Urothelium cell line (cell line): ENCODE data around the gene CNTRL.
"Not testable (repeated sequence)": the region's sequence is repeated elsewhere in the genome, so short reads cannot be mapped to it uniquely, and the experiment has no call there.

Experiments used
- DNase-seq: peaks from one replicate; pipeline ENCODE4 v3.0.0; 2011; ENCODE audit warnings: low spot score, mixed read lengths
- FAIRE-seq: peaks from 2 replicates; lab custom pipeline; 2011; peaks lifted over from hg19 to GRCh38; lab: Jason Lieb, UNC

Gene CNTRL

DNA sequence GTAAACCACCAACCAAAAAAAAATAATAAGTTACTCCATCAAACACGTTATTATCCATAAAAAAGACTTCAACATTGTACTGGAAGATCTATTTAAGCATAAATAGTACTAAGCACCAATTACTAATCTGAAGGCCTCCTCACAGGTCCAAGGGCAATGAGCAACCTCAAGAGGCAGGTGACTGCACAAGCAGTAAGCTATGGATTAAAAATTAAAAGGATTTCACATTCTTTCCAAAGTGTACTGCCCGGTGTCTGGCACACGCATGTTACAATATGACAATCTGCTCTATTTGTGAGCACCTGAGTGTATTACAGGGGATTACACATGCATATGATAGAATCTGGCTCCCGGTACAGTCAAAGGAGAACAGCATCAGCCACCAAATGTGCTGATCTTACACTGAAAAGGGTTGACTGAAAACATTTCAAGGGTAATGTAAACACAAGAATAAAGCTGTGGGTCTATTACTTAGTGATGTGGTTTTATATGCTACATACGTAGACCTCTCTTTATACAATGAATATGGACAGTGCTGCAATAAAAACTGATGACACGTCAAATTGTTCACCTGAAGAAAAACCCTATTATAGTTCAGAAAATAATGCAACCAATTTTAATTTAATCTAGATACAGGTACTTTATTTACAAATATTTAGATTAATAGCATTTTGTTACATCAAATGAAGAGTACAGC lies 104.1 kb downstream of the CNTRL start:
- DNase-seq (no peak), FAIRE-seq (no peak)

- DNase-seq, result not testable (repeated sequence)
Measured at GRCh38 chr9:121179373-121179721, 104.6 kb downstream of the CNTRL start.

GRCh38 chr9:121179930-121180681 lies 105.4 kb downstream of the CNTRL start:
- FAIRE-seq (no peak), DNase-seq (no peak)

More at GRCh38 chr9:121179373-121179721, 104.6 kb downstream of the CNTRL start:
- not testable (repeated sequence) for FAIRE-seq

- FAIRE-seq (no peak), DNase-seq (no peak)
Measured at GRCh38 chr9:121182101-121182836, 107.5 kb downstream of the CNTRL start.

- FAIRE-seq (no peak), DNase-seq (no peak)
Measured at GRCh38 chr9:121182989-121183388, 108.2 kb downstream of the CNTRL start.

DNA sequence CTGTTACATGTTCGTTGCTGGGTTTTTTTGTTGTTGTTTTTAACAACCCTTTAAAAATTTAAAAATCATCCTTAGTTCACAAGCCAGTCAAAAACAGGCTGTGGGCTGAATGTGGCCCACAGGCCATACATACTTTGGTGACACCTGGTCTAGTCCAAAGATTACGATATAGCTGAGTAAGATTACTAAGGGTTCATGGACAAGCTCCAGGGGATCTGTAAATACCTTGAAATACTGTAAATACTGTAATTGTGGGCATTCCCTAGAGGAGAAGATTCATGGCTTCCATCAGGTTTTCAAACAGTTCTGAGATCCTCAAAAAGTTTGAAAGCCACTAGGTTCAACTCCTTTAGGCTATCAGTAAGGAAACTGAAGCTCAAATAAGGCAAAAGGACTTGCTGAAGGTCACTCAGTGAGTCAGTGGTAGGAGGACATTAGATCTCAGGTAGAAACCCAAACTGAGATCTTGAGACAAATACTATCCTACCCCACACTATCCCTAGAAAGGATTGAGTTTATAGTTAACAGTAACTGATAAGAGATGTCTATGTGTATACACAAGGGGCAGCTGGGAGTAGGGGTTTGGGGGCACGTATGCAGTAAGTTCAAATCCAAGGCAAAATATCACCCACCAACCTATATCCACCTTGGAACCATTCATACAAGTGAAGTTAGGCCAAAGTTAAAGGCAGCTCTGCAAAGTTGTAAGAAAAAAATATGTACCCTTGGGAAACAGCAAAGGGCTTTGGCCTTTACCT lies 109.1 kb downstream of the CNTRL start:
- DNase-seq (no peak), FAIRE-seq (no peak)

DNA sequence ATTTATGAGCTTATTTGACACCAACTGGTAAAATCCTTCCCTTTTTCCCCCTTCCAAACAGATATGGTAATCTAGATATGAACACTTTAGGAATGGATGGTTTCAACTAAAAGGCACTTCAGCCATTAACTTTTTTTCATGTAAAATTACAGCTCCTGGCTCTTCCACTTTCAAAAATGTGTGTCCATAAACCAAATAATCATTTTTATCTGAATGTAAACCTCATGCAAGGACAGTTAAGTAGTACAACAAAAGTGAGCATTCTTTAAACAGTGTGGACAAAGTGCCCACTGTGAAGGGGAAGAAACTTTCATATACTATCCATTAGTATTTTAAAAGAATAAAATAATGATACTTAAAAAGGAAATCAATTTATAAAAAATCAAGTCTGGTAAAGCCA lies 109.7 kb downstream of the CNTRL start:
- FAIRE-seq, result no peak
- no peak for DNase-seq

DNA sequence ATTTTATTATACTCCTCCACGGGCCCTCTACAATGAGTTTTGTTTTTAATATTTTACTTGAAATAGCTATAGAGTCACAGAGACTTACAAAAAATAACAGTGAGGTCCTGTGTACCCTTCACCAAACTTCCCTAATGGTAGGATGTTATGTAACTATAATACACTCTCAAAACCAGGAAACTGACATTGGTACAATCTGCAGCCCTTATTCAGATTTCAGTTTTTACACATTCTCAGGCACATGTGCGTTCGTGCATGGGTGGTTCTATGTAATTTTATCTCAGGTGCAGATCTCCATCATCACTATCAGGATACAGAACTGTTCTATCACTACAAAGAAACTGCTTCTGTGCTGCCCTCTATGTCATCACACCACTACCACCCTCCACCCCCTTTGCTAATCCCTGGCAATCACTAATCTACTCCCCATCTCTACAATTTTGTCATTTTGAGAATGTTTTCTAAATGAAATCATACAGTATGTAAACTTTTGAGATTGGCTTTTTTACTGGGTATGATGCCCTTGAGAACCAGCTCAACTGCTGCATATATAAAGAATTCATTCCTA lies 110.5 kb downstream of the CNTRL start:
- DNase-seq (no peak), FAIRE-seq (no peak)

- no peak for FAIRE-seq
- no peak for DNase-seq
Measured at GRCh38 chr9:121185774-121186403, 111.1 kb downstream of the CNTRL start.

DNA sequence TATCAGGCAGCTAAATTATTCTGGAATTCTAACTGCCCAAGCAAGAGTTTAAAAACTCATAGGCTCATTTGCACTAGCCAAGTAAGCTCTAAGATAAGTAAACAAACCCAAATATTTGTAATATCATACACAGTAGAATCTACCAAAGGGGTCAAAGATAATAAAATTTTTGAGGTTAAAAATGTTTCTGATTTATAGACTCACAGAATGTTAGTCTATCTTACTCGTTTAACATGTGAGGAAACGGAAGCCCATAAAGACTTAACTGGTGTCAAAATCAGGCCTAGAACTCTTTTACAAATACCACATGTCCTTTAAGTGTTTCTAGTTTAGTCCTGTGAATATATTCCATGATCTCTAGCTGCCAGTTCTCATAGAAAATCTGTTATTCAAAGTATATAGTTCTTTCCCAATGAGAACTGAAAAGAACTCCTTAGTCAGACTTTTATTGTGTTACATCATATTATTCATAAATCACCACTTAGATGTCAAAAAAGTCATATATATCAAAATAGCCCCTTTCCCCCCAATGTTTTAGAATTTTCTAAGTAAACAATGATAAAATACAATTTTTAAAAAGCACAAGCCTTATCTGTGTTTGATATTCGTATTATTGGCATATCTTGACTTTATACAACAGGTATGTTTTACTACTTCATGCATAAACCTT lies 113.0 kb downstream of the CNTRL start:
- DNase-seq, result no peak
- no peak for FAIRE-seq

- no peak for FAIRE-seq
Measured at GRCh38 chr9:121189006-121189405, 114.3 kb downstream of the CNTRL start.

GRCh38 chr9:121189660-121190059 lies 114.9 kb downstream of the CNTRL start:
- no peak for DNase-seq
- no peak for FAIRE-seq

More at GRCh38 chr9:121189006-121189405, 114.3 kb downstream of the CNTRL start:
- no peak for DNase-seq

- no peak for FAIRE-seq
Measured at GRCh38 chr9:121191235-121191634, 116.5 kb downstream of the CNTRL start.

GRCh38 chr9:121192518-121192917 lies 117.8 kb downstream of the CNTRL start:
- FAIRE-seq (no peak), DNase-seq (no peak)

More at GRCh38 chr9:121191235-121191634, 116.5 kb downstream of the CNTRL start:
- DNase-seq, result no peak

DNA sequence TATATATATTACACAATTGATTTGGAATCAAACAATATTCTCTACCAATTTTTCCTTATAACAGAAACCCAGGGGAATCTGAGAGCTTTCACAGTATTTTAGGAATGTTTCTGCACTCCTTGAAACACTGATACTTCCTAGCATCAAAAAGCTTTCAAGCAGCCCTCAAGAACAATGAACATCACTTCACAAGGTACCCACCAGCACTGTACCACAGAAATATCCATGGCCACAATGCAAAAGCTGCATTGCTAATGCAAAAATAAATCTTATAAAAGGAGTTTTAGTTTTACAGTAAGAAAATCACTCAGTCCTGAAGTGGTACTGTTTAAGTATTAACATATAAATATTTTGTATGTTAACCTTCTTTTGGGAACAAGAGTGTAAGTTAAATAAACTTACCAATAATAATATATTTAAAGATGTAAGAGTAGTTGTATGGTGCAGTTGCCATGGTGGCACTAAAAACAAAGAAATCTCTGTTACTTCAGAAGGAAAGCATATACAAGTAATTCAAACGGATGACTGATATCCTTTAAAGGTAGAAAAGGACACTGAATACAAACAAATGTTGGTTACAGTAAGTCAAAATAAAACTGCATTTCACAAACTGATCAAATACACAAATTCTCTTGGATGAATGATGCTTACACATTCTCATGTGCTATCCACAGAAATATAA lies 118.3 kb downstream of the CNTRL start:
- DNase-seq (no peak), FAIRE-seq (no peak)

DNA sequence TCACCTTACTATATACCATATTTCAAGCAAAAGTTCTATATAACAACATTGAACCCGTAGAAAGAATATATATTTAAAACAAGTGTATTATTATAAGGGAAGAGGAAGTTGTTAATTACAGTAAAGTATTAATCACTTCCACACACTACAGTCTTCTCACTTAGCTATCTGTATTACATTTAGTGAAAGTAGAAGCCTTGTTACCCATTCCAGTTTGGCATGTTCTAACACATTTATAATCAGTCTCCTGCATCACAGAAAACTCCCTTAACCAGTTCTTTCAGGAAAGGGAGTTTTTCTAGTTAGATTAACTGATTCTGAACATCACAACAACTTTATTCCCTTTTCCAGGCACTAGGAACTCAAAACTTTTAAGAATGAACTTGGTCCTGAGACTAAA lies 120.0 kb downstream of the CNTRL start:
- DNase-seq (no peak), FAIRE-seq (no peak)

DNA sequence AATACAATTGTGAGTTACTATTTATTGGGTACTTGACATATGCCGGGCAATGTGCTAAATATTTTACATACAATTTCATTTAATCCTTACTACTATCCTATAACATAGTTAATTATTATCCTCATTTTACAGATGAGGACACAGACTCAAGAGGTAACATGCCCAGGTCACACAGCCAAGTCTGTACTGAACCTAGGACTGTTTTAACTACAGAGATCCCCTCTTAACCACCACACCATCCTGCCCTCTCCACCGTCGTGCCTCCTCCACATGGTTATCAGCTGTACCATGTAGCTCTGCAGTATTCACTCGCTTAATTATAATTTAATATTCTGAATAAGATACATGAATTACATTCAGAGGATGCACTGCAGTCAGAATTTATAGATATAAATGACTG lies 121.6 kb downstream of the CNTRL start:
- no peak for DNase-seq
- FAIRE-seq, result no peak

GRCh38 chr9:121197132-121197531 lies 122.4 kb downstream of the CNTRL start:
- FAIRE-seq, result no peak
- DNase-seq, result no peak

DNA sequence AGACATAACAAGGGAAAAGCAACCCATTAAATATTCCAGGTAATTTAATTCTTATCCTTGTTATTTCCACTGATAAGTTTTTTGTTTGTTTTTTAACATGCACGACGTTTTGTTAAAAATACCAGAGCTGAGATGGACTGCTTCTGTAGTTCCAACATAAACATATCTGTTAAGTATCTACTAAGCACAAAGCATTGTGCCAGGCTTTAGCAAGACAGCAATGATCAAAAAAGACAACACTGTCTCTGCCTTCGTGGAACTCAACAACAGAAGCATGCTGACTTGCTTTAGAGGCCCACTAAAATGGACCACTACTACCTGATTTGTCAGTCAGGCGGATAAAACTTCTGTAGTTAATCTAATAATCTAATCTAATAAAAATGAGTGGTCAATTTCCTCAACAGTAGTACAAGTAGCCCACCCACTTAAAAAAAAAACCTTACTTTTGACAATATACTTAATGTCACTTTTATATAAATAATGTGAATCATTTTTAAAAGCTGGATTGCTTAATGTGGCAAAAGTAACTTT lies 123.8 kb downstream of the CNTRL start:
- FAIRE-seq, result no peak
- no peak for DNase-seq
